Mucosa of descending colon (tissue), 3 donors: ENCODE measurements around the gene COL4A2. TPM values are rescaled to one million over a fixed set of nuclear protein-coding genes. Genes with fewer than 3 reads are reported as not detected.

Experiments used
- ATAC-seq: fragments of 200-7000 bp; cut with Tn5 transposase; one replicate; pipeline ENCODE4 v1.9.1; 2020; ENCODE audit warnings: mild to moderate bottlenecking, moderate library complexity
- DNase-seq, 3 donors: peaks; one replicate each; pipeline ENCODE4 v3.0.0-alpha.2; 2020
- H3K36me3 ChIP-seq: fragments of 200-600 bp; one replicate; pipeline ENCODE4 v1.8.0; 2021; ENCODE audit warnings: low read depth, mild to moderate bottlenecking
- H3K4me1 ChIP-seq: fragments of 200-600 bp; one replicate; pipeline ENCODE4 v1.8.0; 2021; ENCODE audit warnings: low read depth, mild to moderate bottlenecking
- H3K4me3 ChIP-seq: fragments of 200-600 bp; one replicate; pipeline ENCODE4 v1.8.0; 2021; ENCODE audit warnings: mild to moderate bottlenecking
- H3K9me3 ChIP-seq: fragments of 200-600 bp; one replicate; pipeline ENCODE4 v1.8.0; 2021; ENCODE audit warnings: mild to moderate bottlenecking
- CTCF ChIP-seq: fragments of 200-600 bp; IDR thresholded peaks from one replicate; pipeline ENCODE4 v1.8.0; 2022; ENCODE audit warnings: antibody characterized with exemption, mild to moderate bottlenecking
- intact Hi-C, 2 donors: fragments of 100-400 bp; cut with DNase I in 1 of 2; cut with micrococcal nuclease in 1 of 2; formaldehyde crosslinking; loops; one replicate each; pipeline versions ENCODE4 v1.11.0 to v1.11.1; 2022; cut with DNase I, micrococcal nuclease
- total RNA-seq, 3 donors: library from RNA; stranded (reverse); fragmentation: NEBNext Ultra II Directional in 2 of 3; extraction: Animal tissue kit (Norgen Biotek cat#: 25700) in 2 of 3; gene quantifications; one replicate each; pipeline versions ENCODE4 v1.2.1 to v1.2.4, GENCODE V29; 2021 to 2023
- donor health status: DM: no; HTN: no; CAD: no; lungs with moderate emphysema.
- donor health status: DM: no; HTN: no; CAD: no.
- donor health status: DM: no; HTN: yes; CAD: no.

COL4A2 gene
- total RNA-seq, 3 donors from 2014 or later: 33.5 to 389 (median 74.2) TPM

DNA sequence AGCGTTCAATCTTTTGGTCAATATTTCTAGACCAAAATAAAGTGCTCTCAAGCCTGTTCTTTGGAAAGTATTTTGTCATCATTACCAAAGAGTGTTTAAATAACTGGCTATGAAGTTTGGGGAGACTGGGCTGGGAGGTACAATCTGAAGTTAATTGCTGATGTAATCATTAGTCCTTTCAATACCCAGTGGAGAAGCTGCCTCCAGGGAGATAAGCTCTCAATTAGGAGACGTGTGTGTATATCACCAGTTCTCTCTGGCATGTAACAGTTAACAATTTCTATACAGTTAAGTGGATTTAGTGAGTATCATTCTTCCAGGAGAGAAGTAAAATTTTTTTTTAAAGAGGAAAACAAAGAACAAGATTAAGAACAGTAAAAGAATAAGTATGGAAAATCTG, 1.5 kb upstream of the COL4A2 start:
- no peaks in the 10 kb centered on the region for H3K9me3 ChIP-seq
- ATAC-seq (no peak), DNase-seq (no peak)
- TF ChIP-seq CTCF: no peak
- intact Hi-C loops: no loop called here
- H3K36me3 ChIP-seq: no peaks in the 10 kb centered on the region
- H3K4me1 ChIP-seq: peaks cover 10% of the 10 kb centered on the region
- no peak overlapping the region for H3K4me3 ChIP-seq

GRCh38 chr13:110305949-110306339, 1.1 kb upstream of the COL4A2 start:
- no peak for TF ChIP-seq CTCF
- no peak for DNase-seq
- Histone ChIP-seq H3K36me3 (no peaks in the 10 kb centered on the region), H3K4me1 (peaks cover 10% of the 10 kb centered on the region), H3K9me3 (no peaks in the 10 kb centered on the region), H3K4me3 (peak overlapping the region; percentile 30)
- no peak for ATAC-seq
- intact Hi-C loops: no loop called here

- DNase-seq: no peak
- Histone ChIP-seq H3K4me1 (peaks cover 10% of the 10 kb centered on the region), H3K4me3 (peak overlapping the region; percentile 30), H3K36me3 (no peaks in the 10 kb centered on the region), H3K9me3 (no peaks in the 10 kb centered on the region)
- TF ChIP-seq CTCF: no peak
- intact Hi-C loops: no loop called here
- no peak for ATAC-seq
These were observed 634 bp upstream of the COL4A2 start for GRCh38 chr13:110306340-110306959.

- Histone ChIP-seq H3K36me3 (no peaks in the 10 kb centered on the region), H3K9me3 (no peaks in the 10 kb centered on the region), H3K4me3 (peak overlapping the region; percentile 30), H3K4me1 (peaks cover 10% of the 10 kb centered on the region)
- peak in 2 of 3 donors; percentile 41 to 46 for DNase-seq
- TF ChIP-seq CTCF: no peak
- intact Hi-C loops: no loop called here
- peak; percentile 23 for ATAC-seq
These were observed 927 bp downstream of the COL4A2 start for GRCh38 chr13:110307767-110308655.

DNA sequence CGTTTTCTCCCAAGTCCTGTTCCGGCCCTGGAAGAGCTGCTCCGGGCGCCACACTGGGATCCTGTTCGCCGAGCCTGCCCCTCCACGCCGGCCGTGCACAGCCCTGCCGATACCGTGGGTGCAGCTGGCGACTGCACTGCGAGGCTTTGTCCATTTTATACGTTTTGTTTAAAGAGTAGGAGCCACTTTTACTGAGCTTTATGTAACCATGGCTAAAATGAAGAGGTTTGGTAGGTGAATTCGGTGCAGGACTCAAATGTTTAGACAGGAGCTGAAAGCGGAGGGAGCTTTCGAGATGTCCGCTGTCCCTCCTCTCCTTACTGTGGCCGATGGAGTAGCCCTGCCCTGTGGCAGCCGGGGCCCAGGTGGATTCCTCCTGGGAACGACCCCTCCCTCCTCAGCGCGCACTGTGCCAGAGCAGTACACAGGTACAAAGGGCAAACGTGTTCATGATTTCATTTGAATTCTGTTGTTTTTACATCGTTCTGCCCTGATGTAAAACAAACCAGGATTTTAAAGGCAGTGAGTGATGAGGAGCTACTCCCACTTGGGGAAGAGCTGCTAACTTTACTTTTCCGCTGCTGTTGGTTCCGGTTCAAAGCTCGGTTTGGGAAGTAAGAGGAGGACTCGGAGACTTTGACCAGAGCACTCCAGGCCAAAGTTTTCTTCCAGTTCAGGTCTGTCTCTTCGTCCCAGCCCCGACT, 1.7 kb downstream of the COL4A2 start:
- intact Hi-C loops: no loop called here
- TF ChIP-seq CTCF: no peak
- DNase-seq (peak in 2 of 3 donors; percentile 54 to 68), ATAC-seq (peak; percentile 58)
- H3K9me3 ChIP-seq: no peaks in the 10 kb centered on the region
- H3K36me3 ChIP-seq: no peaks in the 10 kb centered on the region
- H3K4me1 ChIP-seq: peaks cover 10% of the 10 kb centered on the region
- no peak overlapping the region for H3K4me3 ChIP-seq
